GM18511 (cell line): Measurements from ENCODE around the gene MAML2.

Experiments used
- ATAC-seq: cut with Tn5 transposase; IDR thresholded peaks from one replicate; pipeline ENCODE4 v1.9.1; 2021; ENCODE audit warnings: mild to moderate bottlenecking, moderate library complexity; ENCODE audit not compliant: unreplicated experiment

The MAML2 gene

GRCh38 chr11:95999711-96000406 lies 343.1 kb downstream of the MAML2 start:
- no peak for ATAC-seq

- ATAC-seq: no peak
These were observed 346.3 kb downstream of the MAML2 start for GRCh38 chr11:95996621-95997235.

DNA sequence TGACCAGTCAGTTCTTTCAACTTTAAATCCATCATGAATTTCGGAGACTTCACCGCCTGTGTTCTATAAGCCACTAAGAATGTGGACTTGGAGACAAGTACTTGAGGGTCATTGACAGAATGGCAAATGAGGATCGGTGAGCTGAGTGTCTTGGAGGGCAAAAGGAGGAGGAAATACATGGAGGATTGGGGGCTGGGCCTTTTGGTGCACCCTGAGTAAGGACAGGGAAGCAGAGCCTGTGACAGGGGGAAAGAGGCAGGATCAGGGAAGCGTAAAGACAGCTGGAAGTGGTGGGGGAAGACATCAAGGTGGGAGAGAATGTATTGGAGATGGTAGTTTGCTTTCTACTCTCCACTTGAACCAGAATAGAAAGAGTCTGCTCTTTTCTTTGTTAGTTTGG lies 348.7 kb downstream of the MAML2 start:
- no peak for ATAC-seq

DNA sequence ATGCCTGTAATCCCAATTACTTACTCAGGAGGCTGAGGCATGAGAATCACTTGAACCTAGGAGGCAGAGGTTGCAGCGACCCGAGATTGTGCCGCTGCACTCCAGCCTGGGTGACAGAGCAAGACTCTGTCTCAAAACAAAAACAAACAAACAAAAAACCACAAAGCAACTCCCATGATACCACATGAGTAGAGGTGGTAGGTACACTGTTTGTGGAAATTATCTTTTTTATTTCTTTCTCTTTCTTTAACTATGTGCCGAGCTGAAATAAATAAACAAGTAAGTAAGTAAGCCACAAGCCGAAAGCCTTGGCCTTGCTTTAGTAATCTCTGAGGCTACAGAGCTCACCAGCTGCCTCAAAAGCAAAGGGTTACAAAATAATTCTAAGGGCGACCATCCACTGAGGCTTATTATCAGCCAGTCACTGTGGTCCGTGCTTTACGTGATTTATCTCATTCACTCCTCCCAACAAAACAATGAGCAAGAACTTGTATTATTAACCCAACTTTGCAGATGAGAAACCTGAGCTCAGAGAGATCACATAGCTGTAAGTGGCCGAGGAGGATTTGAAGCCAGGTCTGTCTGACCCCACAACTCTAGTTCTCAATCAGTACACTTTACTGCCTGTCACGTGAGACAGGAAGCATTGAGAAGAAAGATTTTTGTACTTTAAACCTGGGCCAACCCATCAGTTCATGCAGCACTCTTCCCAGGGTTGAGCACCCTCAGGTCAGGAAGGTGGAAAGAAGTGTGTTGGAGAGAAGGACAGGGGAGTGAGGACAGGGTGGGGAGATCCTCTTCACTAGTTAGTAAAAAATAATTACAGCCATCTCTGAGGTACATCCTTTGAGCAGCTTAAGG lies 349.3 kb downstream of the MAML2 start:
- ATAC-seq: no peak

DNA sequence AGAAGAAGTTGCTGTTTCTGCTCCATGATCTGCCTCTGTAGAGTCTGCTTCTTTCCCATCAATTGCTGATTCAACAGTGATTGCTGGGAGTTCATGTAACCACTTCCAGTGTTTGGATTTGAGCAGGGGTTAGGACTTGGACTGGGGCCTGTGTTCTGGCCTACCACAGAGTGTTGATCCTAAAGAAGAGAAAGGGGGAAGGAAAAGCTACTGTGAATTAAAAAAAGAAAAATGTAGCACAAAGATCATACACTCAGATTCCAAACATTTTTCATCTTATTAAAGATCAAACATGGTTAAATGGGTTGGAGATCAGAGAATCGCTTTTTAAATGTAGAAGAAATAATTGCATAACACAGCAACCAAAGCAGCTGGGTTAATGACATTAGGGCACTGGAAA lies 351.4 kb downstream of the MAML2 start:
- ATAC-seq: no peak

DNA sequence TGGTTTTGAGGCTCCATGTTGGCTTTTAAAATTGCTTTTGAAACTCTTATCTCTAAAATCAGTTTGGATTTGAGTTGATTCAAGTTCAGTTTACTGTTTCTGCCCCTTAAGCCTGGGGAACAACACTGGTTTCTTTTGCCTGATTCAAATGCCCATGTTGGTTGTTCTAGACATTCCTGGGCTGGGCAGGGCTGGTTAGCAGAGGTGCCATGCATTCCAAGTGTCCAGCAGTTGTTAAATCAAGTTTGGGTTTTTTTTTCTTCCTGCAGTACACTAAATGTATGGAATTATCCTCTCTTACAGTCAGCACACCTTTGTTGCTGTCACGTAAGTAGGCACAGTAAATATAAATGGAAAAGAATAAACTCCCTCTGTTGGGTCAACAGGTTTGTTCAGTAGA lies 351.9 kb downstream of the MAML2 start:
- ATAC-seq: no peak

GRCh38 chr11:95989780-95990179 lies 353.2 kb downstream of the MAML2 start:
- ATAC-seq: no peak

GRCh38 chr11:95989076-95989605 lies 353.9 kb downstream of the MAML2 start:
- no peak for ATAC-seq

DNA sequence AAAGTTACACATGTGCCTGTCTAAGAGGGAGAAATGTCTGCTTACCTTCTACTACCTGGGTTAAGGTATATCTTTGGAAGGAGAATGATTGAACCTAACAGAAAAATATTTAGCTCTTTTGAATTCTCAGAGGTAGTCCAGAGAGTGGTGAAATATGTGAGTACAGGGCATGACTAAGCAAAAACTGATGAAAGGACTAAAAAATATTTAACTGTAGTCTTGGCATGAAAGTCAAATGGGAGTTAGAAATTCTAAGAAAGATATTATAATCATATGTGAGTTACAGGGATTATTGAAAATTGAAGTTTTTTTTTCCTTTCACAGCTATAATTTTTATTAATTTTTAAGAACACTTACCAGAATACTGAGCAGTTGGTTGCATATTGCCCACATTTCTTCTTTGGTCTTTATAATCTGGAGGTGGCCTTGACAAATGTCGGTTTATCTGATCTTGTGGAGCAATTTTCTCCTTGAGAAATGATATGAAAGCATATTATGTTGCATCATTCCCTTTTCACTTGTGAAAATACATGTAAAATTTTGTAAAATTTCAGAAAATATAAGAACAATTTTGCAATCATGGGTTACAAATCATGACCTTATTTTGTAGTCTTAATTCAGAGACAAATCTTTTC lies 357.7 kb downstream of the MAML2 start:
- ATAC-seq: no peak

DNA sequence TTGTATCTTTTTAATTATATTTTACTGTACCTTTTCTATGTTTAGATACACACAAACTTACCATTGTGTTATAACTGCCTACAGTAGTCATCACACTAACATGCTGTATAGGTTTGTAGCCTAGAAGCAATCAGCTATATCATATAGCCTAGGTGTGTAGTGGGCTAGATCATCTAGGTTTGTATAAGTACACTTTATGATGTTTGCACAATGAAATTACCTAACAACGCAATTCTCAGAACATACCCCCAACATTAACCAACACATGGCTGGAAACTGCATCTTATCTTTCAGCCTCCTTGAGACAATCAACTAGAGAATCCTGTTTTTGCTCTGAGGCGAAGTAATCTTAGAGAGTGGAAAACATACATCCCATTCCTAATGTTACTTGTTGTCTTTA lies 358.9 kb downstream of the MAML2 start:
- ATAC-seq: no peak

DNA sequence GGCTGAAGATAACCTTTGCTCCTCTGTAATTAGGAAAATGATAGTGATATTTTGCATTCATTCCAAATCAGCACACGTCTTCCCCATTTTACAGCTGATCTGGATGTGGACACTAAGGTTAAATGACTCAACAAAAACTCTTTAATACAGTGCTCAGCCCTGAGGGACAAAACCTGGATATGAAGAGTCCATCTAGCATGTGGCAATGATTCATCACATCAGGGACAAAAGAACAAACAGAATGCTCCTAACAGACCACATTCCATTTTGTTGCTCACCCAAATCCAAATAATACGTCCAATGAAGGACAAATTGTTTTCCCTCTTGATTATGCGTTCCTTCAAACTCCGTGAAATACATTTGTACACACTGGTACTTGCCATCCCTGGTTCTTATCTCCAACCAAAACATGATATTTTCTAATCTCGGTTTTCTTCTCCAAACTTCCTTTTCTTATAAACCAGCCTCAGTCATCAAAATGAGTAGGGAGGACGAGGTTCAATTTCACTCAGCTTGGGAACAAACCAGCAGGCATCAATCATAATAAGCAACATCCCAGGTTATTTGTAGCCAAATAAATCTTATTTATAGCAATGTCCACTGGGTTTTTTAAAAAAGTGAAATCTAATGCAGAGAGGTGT lies 365.3 kb downstream of the MAML2 start:
- no peak for ATAC-seq

GRCh38 chr11:95976550-95976949 lies 366.4 kb downstream of the MAML2 start:
- no peak for ATAC-seq

GRCh38 chr11:95975343-95975742 lies 367.7 kb downstream of the MAML2 start:
- ATAC-seq: no peak

DNA sequence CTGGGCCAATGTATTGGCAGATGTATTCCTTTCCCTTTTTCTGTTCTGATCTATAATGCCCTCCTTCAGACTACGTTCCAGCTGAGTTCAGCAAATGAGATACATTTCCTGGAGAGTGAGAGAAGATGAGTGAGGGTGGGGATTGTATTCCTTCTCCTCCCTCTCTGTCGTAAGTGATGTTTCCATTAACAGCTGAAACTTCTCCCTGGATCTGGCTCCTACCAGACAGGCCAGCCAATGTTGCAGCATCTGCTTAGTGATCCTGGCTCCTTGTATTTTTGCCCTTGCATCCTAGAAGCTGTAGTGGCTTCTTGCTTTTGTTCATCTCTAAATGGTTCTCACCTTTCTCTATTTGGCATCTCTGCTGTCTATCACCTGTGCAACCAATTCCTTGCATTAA lies 370.9 kb downstream of the MAML2 start:
- ATAC-seq: no peak

GRCh38 chr11:95968585-95968984 lies 374.4 kb downstream of the MAML2 start:
- no peak for ATAC-seq

- ATAC-seq: no peak
These were observed 378.7 kb downstream of the MAML2 start for GRCh38 chr11:95964281-95964680.

DNA sequence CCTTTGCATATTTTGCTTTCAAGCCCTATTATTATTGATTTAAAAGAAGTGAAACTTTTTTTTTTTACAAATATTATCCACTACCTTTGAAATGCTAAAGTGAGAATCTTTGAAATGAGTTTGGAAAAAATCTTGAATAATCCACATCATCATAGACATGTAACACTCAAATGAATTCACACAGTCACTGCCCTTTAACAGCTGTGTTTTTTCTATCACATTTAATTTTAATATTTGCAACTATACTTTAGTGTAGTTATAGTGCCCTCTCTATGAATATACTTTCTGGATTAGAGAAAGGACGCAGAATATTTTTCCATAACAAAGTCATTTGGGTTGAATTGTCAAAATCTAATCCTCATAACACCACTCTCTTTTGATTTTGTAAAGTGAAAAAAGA lies 381.2 kb downstream of the MAML2 start:
- no peak for ATAC-seq

DNA sequence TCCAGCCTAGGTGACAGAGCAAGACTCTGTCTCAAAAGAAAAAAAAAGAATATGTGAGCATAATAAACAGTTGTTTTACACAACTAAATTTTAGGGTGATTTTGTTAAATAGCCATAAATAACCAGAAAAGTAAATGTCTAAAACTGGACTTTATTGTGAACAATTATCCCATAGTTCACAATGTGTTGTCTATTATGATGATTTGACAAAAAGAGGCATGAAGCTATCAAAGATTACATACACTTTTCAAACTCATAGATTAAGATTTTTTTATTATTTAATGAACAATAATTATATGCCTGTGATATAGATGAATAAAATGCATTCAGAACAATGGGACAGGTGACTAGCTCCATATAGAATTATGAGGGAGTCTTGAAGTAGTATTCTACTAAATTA lies 392.1 kb downstream of the MAML2 start:
- no peak for ATAC-seq

DNA sequence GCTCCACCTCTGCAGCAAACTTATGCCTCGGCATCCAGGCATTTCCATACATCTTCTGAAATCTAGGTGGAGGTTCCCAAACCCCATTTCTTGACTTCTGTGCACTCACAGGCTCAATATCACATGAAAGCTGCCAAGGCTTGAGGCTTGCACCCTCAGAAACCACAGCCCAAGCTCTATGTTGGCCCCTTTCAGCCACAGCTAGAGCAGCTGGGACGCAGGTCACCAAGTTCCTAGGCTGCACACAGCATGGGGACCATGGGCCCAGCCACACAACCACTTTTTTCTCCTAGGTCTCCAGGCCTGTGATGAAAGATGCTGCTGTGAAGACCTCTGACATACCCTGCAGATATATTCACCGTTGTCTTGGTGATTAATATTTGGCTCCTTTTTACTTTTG lies 394.4 kb downstream of the MAML2 start:
- ATAC-seq: no peak

GRCh38 chr11:95944623-95945022 lies 398.4 kb downstream of the MAML2 start:
- no peak for ATAC-seq

DNA sequence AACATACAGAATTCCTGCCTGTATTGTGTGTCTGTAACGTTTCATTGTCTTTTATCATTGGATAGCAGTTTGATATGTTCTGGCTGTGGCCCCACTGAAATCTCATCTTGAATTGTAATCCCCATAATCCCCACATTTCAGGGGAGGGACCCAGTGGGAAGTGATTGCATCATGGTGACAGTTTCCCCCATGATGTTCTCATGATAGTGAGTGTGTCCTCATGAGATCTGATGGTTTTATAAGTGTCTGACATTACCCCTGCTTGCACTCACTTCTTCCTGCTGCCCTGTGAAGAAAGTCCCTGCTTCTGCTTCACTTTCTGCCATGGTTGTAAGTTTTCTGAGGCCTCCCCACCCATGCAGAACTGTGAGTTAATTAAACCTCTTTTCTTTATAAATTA lies 399.4 kb downstream of the MAML2 start:
- ATAC-seq: no peak
